ENCODE data around the gene ITPR1. TPM values are rescaled to one million over a fixed set of nuclear protein-coding genes. Genes with fewer than 3 reads are reported as not detected.

ITPR1 gene
- total and polyA plus RNA-seq, 4 donors: 3.7 to 39.4 (median 8.2) TPM

GRCh38 chr3:4732925-4733324 lies 239.8 kb downstream of the ITPR1 start:
- Histone ChIP-seq H3K4me3 (ENCODE audit: low read depth in 1 of 3, low read length in 3 of 3) (no peak overlapping the region), H3K27ac (ENCODE audit: low read depth in 1 of 2, low read length in 2 of 2) (no peak overlapping the region), H3K9ac (ENCODE audit: low read depth in 1 of 2, low read length in 2 of 2) (no peak overlapping the region), H3K36me3 (ENCODE audit: control insufficient read depth in 4 of 4, insufficient read depth in 3 of 4, low read depth in 1 of 4, low read length in 3 of 4) (peaks cover 0 to 4% (median 0%) of the 10 kb centered on the region in 4 donors), H3K4me1 (ENCODE audit: control insufficient read depth in 4 of 4, insufficient read depth in 4 of 4, low read length in 3 of 4) (peaks cover 0 to 12% (median 6%) of the 10 kb centered on the region in 4 donors), H3K27me3 (ENCODE audit: control insufficient read depth in 4 of 4, insufficient read depth in 4 of 4, low read length in 3 of 4) (no peaks in the 10 kb centered on the region), H3K9me3 (ENCODE audit: control insufficient read depth in 4 of 4, low read length in 3 of 4) (no peaks in the 10 kb centered on the region)
- no peak for DNase-seq (ENCODE audit: low spot score)
- TF ChIP-seq FOXA2 (IDR thresholded peaks at IDR 0.05): no peak
- no peak for TF ChIP-seq HNF4A (conservative IDR thresholded peaks at IDR 0.05)
- TF ChIP-seq YY1 (IDR thresholded peaks at IDR 0.05): no peak
- no peak for TF ChIP-seq ATF3 (IDR thresholded peaks at IDR 0.05)
- WGBS: 85% methylated on average over 12 of the region's 12 CpGs

- Histone ChIP-seq H3K27me3 (ENCODE audit: control insufficient read depth in 4 of 4, insufficient read depth in 4 of 4, low read length in 3 of 4) (no peaks in the 10 kb centered on the region), H3K4me3 (ENCODE audit: low read depth in 1 of 3, low read length in 3 of 3) (no peak overlapping the region), H3K27ac (ENCODE audit: low read depth in 1 of 2, low read length in 2 of 2) (no peak overlapping the region), H3K9ac (ENCODE audit: low read depth in 1 of 2, low read length in 2 of 2) (no peak overlapping the region), H3K36me3 (ENCODE audit: control insufficient read depth in 4 of 4, insufficient read depth in 3 of 4, low read depth in 1 of 4, low read length in 3 of 4) (peaks cover 0 to 4% (median 0%) of the 10 kb centered on the region in 4 donors), H3K4me1 (ENCODE audit: control insufficient read depth in 4 of 4, insufficient read depth in 4 of 4, low read length in 3 of 4) (peaks cover 0 to 5% (median 1%) of the 10 kb centered on the region in 4 donors), H3K9me3 (ENCODE audit: control insufficient read depth in 4 of 4, low read length in 3 of 4) (no peaks in the 10 kb centered on the region)
- no peak for DNase-seq (ENCODE audit: low spot score)
- no peak for TF ChIP-seq RAD21 (IDR thresholded peaks at IDR 0.05)
- TF ChIP-seq MAX (IDR thresholded peaks at IDR 0.05): no peak
- TF ChIP-seq REST (IDR thresholded peaks at IDR 0.05): no peak
- TF ChIP-seq YY1 (IDR thresholded peaks at IDR 0.05): no peak
- 73% methylated on average over 2 of the region's 2 CpGs for whole genome bisulfite sequencing
Observed at GRCh38 chr3:4734454-4734853, 241.3 kb downstream of the ITPR1 start.

- no peaks in the 10 kb centered on the region for H3K9me3 ChIP-seq (ENCODE audit: control insufficient read depth in 4 of 4, low read length in 3 of 4)
- DNase-seq (ENCODE audit: low spot score): no peak
- 97% methylated on average over 4 of the region's 4 CpGs for WGBS
- TF ChIP-seq ATF3 (IDR thresholded peaks at IDR 0.05) (no peak), CTCF (IDR thresholded peaks at IDR 0.05; ENCODE audit: low read depth, low read length, missing input control) (no peak), HNF4A (conservative IDR thresholded peaks at IDR 0.05) (no peak), SP1 (IDR thresholded peaks at IDR 0.05) (no peak), TAF1 (conservative IDR thresholded peaks at IDR 0.05) (no peak), RXRA (IDR thresholded peaks at IDR 0.05) (no peak), REST (IDR thresholded peaks at IDR 0.05) (no peak), JUND (IDR thresholded peaks at IDR 0.05) (no peak), ZBTB33 (IDR thresholded peaks at IDR 0.05) (no peak), FOXA2 (IDR thresholded peaks at IDR 0.05) (no peak), YY1 (IDR thresholded peaks at IDR 0.05) (no peak), FOXA1 (IDR thresholded peaks at IDR 0.05) (no peak), MAX (IDR thresholded peaks at IDR 0.05) (no peak), HNF4G (IDR thresholded peaks at IDR 0.05) (no peak)
- H3K27ac ChIP-seq (ENCODE audit: low read depth in 1 of 2, low read length in 2 of 2): no peak overlapping the region
- no peaks in the 10 kb centered on the region for H3K27me3 ChIP-seq (ENCODE audit: control insufficient read depth in 4 of 4, insufficient read depth in 4 of 4, low read length in 3 of 4)
- H3K4me3 ChIP-seq (ENCODE audit: low read depth in 1 of 3, low read length in 3 of 3): no peak overlapping the region
- peaks cover 0 to 5% (median 0%) of the 10 kb centered on the region in 4 donors for H3K4me1 ChIP-seq (ENCODE audit: control insufficient read depth in 4 of 4, insufficient read depth in 4 of 4, low read length in 3 of 4)
- peaks cover 0 to 4% (median 0%) of the 10 kb centered on the region in 4 donors for H3K36me3 ChIP-seq (ENCODE audit: control insufficient read depth in 4 of 4, insufficient read depth in 3 of 4, low read depth in 1 of 4, low read length in 3 of 4)
- H3K9ac ChIP-seq (ENCODE audit: low read depth in 1 of 2, low read length in 2 of 2): no peak overlapping the region
Observed at GRCh38 chr3:4735243-4735642, 242.1 kb downstream of the ITPR1 start.
